GM21423 (cell line): Measurements from ENCODE around the gene SCUBE2.
"Not testable (repeated sequence)": the region's sequence is repeated elsewhere in the genome, so short reads cannot be mapped to it uniquely, and the experiment has no call there.

Source experiments
- ATAC-seq: cut with Tn5 transposase; IDR thresholded peaks from one replicate; pipeline ENCODE4 v1.9.1; 2021; ENCODE audit warnings: mild to moderate bottlenecking, moderate library complexity; ENCODE audit not compliant: unreplicated experiment

The SCUBE2 gene

GRCh38 chr11:9014826-9015225 is 76.6 kb downstream of the SCUBE2 start:
- no peak for ATAC-seq

- ATAC-seq, result no peak
These were observed 78.0 kb downstream of the SCUBE2 start for GRCh38 chr11:9013373-9013772.

- not testable (repeated sequence) for ATAC-seq
These were observed 81.9 kb downstream of the SCUBE2 start for GRCh38 chr11:9009538-9009937.

GRCh38 chr11:9008661-9009060 is 82.7 kb downstream of the SCUBE2 start:
- ATAC-seq, result no peak

GRCh38 chr11:9008011-9008550 is 83.3 kb downstream of the SCUBE2 start:
- no peak for ATAC-seq

GRCh38 chr11:9005087-9005486 is 86.3 kb downstream of the SCUBE2 start:
- no peak for ATAC-seq

- ATAC-seq, result no peak
These were observed 87.0 kb downstream of the SCUBE2 start for GRCh38 chr11:9004183-9004926.

- ATAC-seq, result no peak
These were observed 87.7 kb downstream of the SCUBE2 start, which contains the start of gene NRIP3 for GRCh38 chr11:9003573-9004182. TSS of gene NRIP3 (minus strand) at chr11:9004001. CDS start at chr11:9003935, 66 bp downstream.

GRCh38 chr11:9002920-9003572 is 88.4 kb downstream of the SCUBE2 start:
- ATAC-seq, result no peak

- no peak for ATAC-seq
These were observed 89.7 kb downstream of the SCUBE2 start for GRCh38 chr11:9001736-9002135.

GRCh38 chr11:8998017-8998416 is 93.4 kb downstream of the SCUBE2 start:
- ATAC-seq, result no peak

GRCh38 chr11:8997451-8997850 is 93.9 kb downstream of the SCUBE2 start:
- ATAC-seq, result no peak

GRCh38 chr11:8989453-8989852 is 101.9 kb downstream of the SCUBE2 start:
- ATAC-seq, result no peak

GRCh38 chr11:8988329-8989234 is 102.8 kb downstream of the SCUBE2 start:
- ATAC-seq, result no peak

- no peak for ATAC-seq
These were observed 104.0 kb downstream of the SCUBE2 start for GRCh38 chr11:8987446-8987845.

- not testable (repeated sequence) for ATAC-seq
These were observed 104.6 kb downstream of the SCUBE2 start for GRCh38 chr11:8986772-8987171.

GRCh38 chr11:8985462-8985861 is 105.9 kb downstream of the SCUBE2 start:
- ATAC-seq, result no peak

- no peak for ATAC-seq
These were observed 107.8 kb downstream of the SCUBE2 start for GRCh38 chr11:8983552-8983951.

- no peak for ATAC-seq
These were observed 110.9 kb downstream of the SCUBE2 start for GRCh38 chr11:8980485-8980884.

GRCh38 chr11:8979365-8979764 is 112.0 kb downstream of the SCUBE2 start:
- not testable (repeated sequence) for ATAC-seq

GRCh38 chr11:8973121-8973520 is 118.3 kb downstream of the SCUBE2 start:
- no peak for ATAC-seq
